Large intestine (tissue), 3 donors: ENCODE measurements around the gene LTO1. TPM values are rescaled to one million over a fixed set of nuclear protein-coding genes. Genes with fewer than 3 reads are reported as not detected.
"Not testable (repeated sequence)": the region's sequence is repeated elsewhere in the genome, so short reads cannot be mapped to it uniquely, and the experiment has no call there.

ENCODE experiments used
- DNase-seq, 2 donors: peaks; one replicate each; pipeline versions ENCODE4 v3.0.0 to v3.0.0-alpha.2; 2013
- H3K27ac ChIP-seq: one replicate; pipeline ENCODE4 v1.5.1; 2013; ENCODE audit warnings: low read length
- H3K27me3 ChIP-seq: 2 replicates; pipeline ENCODE4 v1.6.1; 2013; ENCODE audit warnings: low read length; ENCODE audit not compliant: control insufficient read depth, insufficient read depth
- H3K36me3 ChIP-seq: 2 replicates; pipeline ENCODE4 v1.6.1; 2013; ENCODE audit warnings: low read length; ENCODE audit not compliant: control insufficient read depth, insufficient read depth
- H3K4me1 ChIP-seq: one replicate; pipeline ENCODE4 v1.6.1; 2013; ENCODE audit warnings: low read length; ENCODE audit not compliant: control insufficient read depth, insufficient read depth
- H3K4me3 ChIP-seq: one replicate; pipeline ENCODE4 v1.5.1; 2013; ENCODE audit warnings: low read length
- H3K9me3 ChIP-seq: one replicate; pipeline ENCODE4 v1.6.1; 2013; ENCODE audit warnings: mild to moderate bottlenecking, low read depth, low read length, moderate library complexity; ENCODE audit not compliant: control insufficient read depth
- WGBS: methylation state at CpG from one replicate; pipeline ENCODE4 v1.1.5; 2013; ENCODE audit warnings: low lambda C conversion rate; ENCODE audit not compliant: insufficient coverage; 5-methylcytosine and 5-hydroxymethylcytosine counted together
- polyA plus RNA-seq: library from polyadenylated mRNA; unstranded; fragments of 120-200 nt; gene quantifications from one replicate; pipeline ENCODE4 v1.2.1, GENCODE V29; 2013

The LTO1 gene
- polyA plus RNA-seq, 1 donor: 24.1 TPM

DNA sequence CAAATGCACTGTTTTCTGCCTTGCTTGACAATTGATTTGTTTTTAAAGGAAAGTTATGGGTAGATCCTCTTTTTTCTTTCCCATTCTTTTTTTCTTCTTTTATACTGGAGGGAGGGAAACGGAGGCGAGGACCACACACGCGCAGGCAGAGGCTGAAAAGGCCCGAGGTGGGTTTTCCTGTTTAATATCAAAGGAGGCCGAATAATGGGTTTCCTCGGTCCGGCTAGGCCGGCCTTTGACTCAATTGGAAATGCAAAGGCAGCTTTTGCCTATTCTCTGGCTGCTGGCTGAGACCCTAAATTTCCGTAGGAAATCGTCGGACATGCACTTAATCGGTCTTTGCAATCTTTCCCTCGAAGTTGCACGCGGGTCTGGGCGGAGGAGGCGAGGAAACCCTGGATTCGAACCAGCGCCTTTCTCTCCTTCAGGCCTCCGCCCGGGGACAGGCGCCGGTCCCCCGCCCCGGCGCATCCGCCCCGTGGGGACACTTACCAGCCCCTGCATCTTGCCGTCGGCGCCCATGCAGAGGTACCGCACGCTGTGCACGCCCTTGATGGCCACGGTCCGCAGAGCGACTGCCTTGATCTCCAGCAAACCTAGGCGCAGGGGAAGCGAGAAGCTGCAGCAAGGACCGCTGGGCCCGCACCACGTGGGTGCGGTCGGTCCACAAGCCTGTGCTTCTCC, 27.8 kb upstream of the LTO1 start:
- Histone ChIP-seq H3K4me1 (peaks cover 61% of the 10 kb centered on the region), H3K27me3 (peaks cover 49% of the 10 kb centered on the region), H3K36me3 (no peaks in the 10 kb centered on the region), H3K9me3 (peaks cover 4% of the 10 kb centered on the region), H3K4me3 (no peak overlapping the region), H3K27ac (no peak overlapping the region)
- peak in 1 of 2 donors; percentile 35 for DNase-seq
- WGBS: no CpG with 5 or more reads among the region's 45 CpGs

DNA sequence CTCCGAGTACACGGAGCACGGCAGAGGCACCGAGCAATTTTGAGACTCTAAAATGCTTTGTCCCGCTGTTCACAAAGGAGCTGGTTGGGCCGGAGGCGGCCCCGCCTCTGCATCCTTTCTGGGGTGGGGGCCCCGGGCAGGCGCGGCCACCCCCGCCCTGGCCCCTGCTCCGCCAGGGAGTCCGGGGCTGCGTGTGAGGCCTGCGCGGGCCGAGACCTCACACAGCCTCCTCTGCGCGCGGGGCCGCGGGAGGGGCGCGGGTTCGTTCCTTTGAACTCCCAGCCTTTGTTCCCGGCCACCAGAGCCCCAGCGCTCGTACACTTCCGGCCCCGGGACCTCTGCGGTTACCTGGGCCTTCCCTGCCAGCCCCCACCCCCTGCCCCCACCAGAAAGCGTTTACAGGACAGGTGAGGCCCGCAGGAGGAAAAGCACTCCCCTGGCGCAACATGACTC, 27.1 kb upstream of the LTO1 start:
- peaks cover 49% of the 10 kb centered on the region for H3K27me3 ChIP-seq
- DNase-seq: peak in 1 of 2 donors; percentile 67
- H3K36me3 ChIP-seq: no peaks in the 10 kb centered on the region
- H3K27ac ChIP-seq: no peak overlapping the region
- H3K9me3 ChIP-seq: peaks cover 4% of the 10 kb centered on the region
- peaks cover 56% of the 10 kb centered on the region for H3K4me1 ChIP-seq
- no CpG with 5 or more reads among the region's 35 CpGs for WGBS
- no peak overlapping the region for H3K4me3 ChIP-seq

DNA sequence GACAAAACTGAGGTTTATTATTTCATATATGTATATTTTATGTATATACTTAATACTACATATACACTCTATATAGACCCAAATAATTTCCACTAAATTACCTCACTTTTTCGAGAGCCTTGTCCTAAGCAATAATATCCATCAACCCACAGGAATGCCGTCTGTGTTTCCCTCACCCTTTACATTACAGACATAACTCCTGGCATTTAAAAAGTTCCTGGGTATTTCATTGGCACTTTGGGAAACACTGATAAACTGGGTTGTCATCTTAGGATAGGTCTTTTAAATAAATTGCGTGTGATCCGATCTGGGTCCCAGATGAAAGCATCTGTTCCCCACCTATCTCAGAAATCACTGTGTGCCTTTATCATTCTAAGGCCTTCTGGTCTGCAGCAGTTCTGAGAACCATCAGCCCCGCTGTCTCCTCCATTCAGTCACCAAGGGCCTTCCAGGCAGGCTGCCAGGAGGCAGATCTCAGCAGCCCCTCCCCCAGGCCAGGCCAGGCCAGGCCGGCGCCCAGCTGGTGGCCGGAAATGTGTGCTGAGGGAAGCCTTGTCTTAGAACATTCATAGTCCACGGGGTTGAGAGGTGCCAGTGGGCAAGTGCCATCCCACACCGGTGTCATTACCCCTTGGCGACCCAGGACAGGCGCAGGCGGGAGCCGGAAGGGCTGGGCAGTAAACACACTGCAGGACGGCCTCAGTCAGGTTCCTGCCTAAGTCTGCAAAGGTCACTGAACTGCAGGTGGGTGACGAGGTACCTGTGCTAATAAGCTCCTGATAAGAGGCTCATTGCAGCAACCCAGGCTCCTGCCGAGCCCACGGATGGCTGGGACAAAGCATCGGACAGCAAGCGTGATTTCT, 25.4 kb upstream of the LTO1 start:
- H3K9me3 ChIP-seq: peaks cover 4% of the 10 kb centered on the region
- H3K27ac ChIP-seq: peak overlapping the region; percentile 30
- H3K27me3 ChIP-seq: peaks cover 46% of the 10 kb centered on the region
- WGBS: 94% methylated on average over 2 of the region's 20 CpGs
- no peaks in the 10 kb centered on the region for H3K36me3 ChIP-seq
- peak; percentile 79 to 92 for DNase-seq
- no peak overlapping the region for H3K4me3 ChIP-seq
- peaks cover 38% of the 10 kb centered on the region for H3K4me1 ChIP-seq

- peaks cover 34% of the 10 kb centered on the region for H3K27me3 ChIP-seq
- DNase-seq: no peak
- no CpG with 5 or more reads among the region's 13 CpGs for WGBS
These were observed 24.1 kb upstream of the LTO1 start for GRCh38 chr11:69699213-69699612.

GRCh38 chr11:69698362-69698761, 23.2 kb upstream of the LTO1 start:
- WGBS: no CpG with 5 or more reads among the region's 2 CpGs
- Histone ChIP-seq H3K4me3 (no peak overlapping the region), H3K27me3 (peaks cover 26% of the 10 kb centered on the region), H3K36me3 (no peaks in the 10 kb centered on the region), H3K27ac (no peak overlapping the region), H3K9me3 (peaks cover 4% of the 10 kb centered on the region), H3K4me1 (peaks cover 26% of the 10 kb centered on the region)
- no peak for DNase-seq

More at GRCh38 chr11:69699213-69699612, 24.1 kb upstream of the LTO1 start:
- Histone ChIP-seq H3K36me3 (no peaks in the 10 kb centered on the region), H3K9me3 (peaks cover 4% of the 10 kb centered on the region), H3K4me1 (peaks cover 27% of the 10 kb centered on the region), H3K4me3 (no peak overlapping the region), H3K27ac (no peak overlapping the region)

DNA sequence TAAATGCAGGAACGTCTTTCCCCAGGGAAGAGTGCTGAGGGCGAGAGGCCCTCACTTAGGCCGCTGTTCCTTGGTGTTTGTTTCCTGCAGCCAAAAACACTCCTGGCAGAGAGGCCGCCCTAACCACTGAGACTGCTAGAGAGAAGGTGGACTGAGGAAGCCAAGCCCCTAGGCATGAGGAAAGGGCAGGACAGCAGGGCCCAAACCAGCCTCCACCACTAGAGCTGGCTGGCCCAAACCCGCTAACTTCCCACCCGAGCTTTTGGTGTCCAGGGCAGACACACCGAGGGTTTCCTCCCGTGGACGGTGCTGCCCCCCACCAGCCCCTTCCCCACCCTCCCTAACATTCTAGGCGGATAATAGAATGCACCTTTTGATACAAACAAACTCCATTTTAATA, 22.7 kb upstream of the LTO1 start:
- Histone ChIP-seq H3K4me3 (no peak overlapping the region), H3K27me3 (peaks cover 21% of the 10 kb centered on the region), H3K4me1 (peaks cover 22% of the 10 kb centered on the region), H3K27ac (no peak overlapping the region), H3K9me3 (no peaks in the 10 kb centered on the region), H3K36me3 (no peaks in the 10 kb centered on the region)
- no CpG with 5 or more reads among the region's 10 CpGs for WGBS
- no peak for DNase-seq

DNA sequence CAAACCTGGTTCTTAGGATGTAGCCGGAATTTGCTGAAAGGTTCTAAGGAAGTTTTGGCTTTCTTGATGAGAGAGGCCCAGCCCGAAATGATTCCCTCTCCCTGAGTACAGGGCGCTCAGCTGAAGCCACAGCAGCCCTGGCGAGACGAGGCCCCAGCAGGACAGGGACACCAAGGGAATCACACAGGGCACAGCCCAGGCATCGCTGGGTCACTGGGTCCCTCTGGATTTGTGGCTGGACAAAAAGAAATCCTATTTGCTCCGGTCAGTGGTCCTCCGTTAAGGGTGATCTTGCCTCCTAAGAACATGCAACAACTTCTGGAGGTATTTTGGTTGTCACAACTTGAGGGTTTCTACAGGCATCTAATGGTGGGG, 22.3 kb upstream of the LTO1 start:
- WGBS: no CpG with 5 or more reads among the region's 8 CpGs
- no peaks in the 10 kb centered on the region for H3K36me3 ChIP-seq
- peaks cover 17% of the 10 kb centered on the region for H3K27me3 ChIP-seq
- no peak overlapping the region for H3K27ac ChIP-seq
- no peak overlapping the region for H3K4me3 ChIP-seq
- no peaks in the 10 kb centered on the region for H3K9me3 ChIP-seq
- no peak for DNase-seq
- H3K4me1 ChIP-seq: peaks cover 19% of the 10 kb centered on the region

DNA sequence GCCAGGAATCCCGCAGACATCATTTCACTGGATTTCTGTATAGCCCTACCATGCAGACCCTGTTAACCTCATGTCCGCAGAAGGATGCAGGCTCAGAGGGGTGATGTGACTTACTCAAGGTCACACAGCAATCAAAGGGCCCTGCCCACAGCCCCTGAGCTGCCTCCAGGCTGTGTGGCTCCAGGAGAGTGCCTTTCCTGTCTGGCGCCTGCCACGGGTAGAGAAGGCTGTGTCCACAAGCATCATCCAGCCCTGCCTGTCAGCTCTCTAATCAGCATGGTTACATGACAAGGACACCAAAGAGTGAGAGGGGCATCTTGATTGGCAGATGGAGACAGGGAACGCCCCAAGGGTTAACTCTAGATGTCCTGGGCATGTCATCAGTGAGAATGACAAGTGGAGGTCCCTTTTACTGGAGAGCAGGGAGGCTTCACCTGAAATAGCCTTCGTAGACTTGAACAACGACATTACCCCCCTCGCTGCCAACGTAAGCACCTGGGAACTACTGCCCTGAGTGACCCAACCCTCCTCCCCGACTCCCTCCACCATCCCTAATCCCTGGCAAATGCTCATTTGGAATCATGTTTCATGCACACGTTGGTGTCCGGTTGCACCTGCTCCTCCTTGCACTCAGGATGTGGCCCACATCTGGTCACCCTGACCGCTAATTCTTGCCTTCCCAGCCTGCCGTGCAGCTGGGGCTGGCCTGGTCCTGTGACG, 21.8 kb upstream of the LTO1 start:
- DNase-seq: no peak
- peaks cover 12% of the 10 kb centered on the region for H3K27me3 ChIP-seq
- no peak overlapping the region for H3K4me3 ChIP-seq
- no peak overlapping the region for H3K27ac ChIP-seq
- no peaks in the 10 kb centered on the region for H3K36me3 ChIP-seq
- peaks cover 17% of the 10 kb centered on the region for H3K4me1 ChIP-seq
- no CpG with 5 or more reads among the region's 15 CpGs for WGBS
- H3K9me3 ChIP-seq: peaks cover 3% of the 10 kb centered on the region

DNA sequence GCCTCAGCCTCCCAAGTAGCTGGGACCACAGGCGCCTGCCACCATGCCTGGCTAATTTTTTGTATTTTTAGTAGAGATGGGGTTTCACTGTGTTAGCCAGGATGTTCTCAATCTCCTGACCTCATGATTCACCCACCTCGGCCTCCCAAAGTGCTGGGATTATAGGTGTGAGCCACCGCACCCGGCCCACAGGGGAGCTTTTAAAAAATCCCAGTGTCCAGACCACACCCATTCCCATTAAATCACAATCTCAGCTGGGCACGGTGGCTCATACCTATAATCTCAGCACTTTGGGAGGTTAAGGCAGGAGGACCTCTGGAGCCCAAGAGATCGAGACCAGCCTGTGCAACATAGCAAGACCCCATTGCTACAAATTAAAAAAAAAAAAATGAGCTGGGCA, 20.8 kb upstream of the LTO1 start:
- H3K27ac ChIP-seq, DNase-seq, H3K4me1 ChIP-seq, H3K36me3 ChIP-seq, H3K9me3 ChIP-seq, H3K4me3 ChIP-seq, H3K27me3 ChIP-seq: not testable (repeated sequence)
- no CpG with 5 or more reads among the region's 6 CpGs for WGBS

DNA sequence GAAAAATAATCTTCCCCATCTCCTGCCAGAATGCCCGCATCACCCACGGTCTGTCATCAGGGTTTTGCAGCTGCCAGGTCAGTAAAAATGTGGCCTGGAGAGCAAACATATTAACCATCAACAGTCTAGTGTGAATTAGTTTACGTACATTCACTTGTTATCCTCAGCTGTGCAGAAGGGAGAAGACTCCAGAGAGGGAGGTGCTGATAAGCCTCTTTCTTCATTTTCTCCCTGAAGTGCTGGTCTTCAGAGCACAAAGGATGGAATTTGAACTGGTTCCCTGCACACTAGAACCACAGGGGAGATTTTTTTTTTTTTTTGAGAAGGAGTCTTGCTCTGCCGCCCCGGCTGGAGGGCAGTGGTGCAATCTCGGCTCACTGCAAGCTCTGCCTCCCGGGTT, 20.4 kb upstream of the LTO1 start:
- Histone ChIP-seq H3K4me3 (no peak overlapping the region), H3K27me3 (peaks cover 3% of the 10 kb centered on the region), H3K4me1 (peaks cover 4% of the 10 kb centered on the region), H3K36me3 (no peaks in the 10 kb centered on the region), H3K27ac (no peak overlapping the region), H3K9me3 (peaks cover 3% of the 10 kb centered on the region)
- 100% methylated on average over 1 of the region's 7 CpGs for WGBS
- no peak for DNase-seq
